Ectodermal cell (in vitro differentiated cells): Measurements from ENCODE around the gene PPIL3.
A peak's percentile ranks its signal among the peaks of the same experiment; 100 is the strongest.
"Not testable (repeated sequence)": the region's sequence is repeated elsewhere in the genome, so short reads cannot be mapped to it uniquely, and the experiment has no call there.

Experiments
- H3K27ac ChIP-seq: 2 replicates; pipeline ENCODE4 v1.7.0; 2013; ENCODE audit warnings: mild to moderate bottlenecking, low read depth, low read length; ENCODE audit not compliant: insufficient read depth, poor library complexity, severe bottlenecking
- H3K27me3 ChIP-seq: 2 replicates; pipeline ENCODE4 v1.7.0; 2013; ENCODE audit warnings: mild to moderate bottlenecking, low read length; ENCODE audit not compliant: insufficient read depth, control insufficient read depth, poor library complexity, severe bottlenecking
- H3K36me3 ChIP-seq: one replicate; pipeline ENCODE4 v1.7.0; 2013; ENCODE audit warnings: low read length; ENCODE audit not compliant: control insufficient read depth, insufficient read depth
- H3K4me1 ChIP-seq: one replicate; pipeline ENCODE4 v1.7.0; 2013; ENCODE audit warnings: low read length; ENCODE audit not compliant: control insufficient read depth, insufficient read depth
- H3K4me3 ChIP-seq: 2 replicates; pipeline ENCODE4 v1.7.0; 2013; ENCODE audit warnings: low read depth, low read length, control low read depth; ENCODE audit not compliant: insufficient read depth
- H3K9me3 ChIP-seq: 2 replicates; pipeline ENCODE4 v1.7.0; 2013; ENCODE audit warnings: mild to moderate bottlenecking, low read length, moderate library complexity; ENCODE audit not compliant: control insufficient read depth
- WGBS, 2 experiments: methylation state at CpG; one replicate each; pipeline ENCODE4 v1.1.7; 2013; ENCODE audit warnings: missing lambda C conversion rate in 2 of 2; 5-methylcytosine and 5-hydroxymethylcytosine counted together

Gene PPIL3

DNA sequence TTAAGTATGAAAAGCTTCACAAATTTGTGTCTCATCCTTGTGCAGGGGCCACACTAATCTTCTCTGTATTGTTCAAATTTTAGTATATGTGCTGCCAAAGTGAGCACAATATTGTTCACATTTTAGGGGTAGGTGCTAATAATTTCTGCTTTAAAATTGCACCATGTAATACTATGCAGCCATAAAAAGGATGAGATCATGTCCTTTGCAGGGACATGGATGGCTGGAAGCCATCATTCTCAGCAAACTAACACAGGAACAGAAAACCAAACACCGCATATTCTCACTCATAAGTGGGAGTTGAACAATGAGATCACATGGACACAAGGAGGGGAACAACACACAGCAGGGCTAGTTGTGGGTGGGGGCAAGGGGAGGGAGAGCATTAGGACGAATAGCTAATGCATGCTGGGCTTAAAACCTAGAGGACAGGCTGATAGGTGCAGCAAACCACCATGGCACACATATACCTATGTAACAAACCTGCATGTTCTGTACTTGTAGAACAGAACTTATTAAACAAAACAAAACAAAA lies 7.1 kb downstream of the PPIL3 start:
- not testable (repeated sequence) for H3K4me3 ChIP-seq, H3K27me3 ChIP-seq, H3K9me3 ChIP-seq, H3K27ac ChIP-seq, H3K4me1 ChIP-seq
- H3K36me3 ChIP-seq = peaks cover 10% of the 10 kb centered on the region
- WGBS, 2 experiments = 76 to 90% methylated on average over 2 of the region's 2 CpGs

DNA sequence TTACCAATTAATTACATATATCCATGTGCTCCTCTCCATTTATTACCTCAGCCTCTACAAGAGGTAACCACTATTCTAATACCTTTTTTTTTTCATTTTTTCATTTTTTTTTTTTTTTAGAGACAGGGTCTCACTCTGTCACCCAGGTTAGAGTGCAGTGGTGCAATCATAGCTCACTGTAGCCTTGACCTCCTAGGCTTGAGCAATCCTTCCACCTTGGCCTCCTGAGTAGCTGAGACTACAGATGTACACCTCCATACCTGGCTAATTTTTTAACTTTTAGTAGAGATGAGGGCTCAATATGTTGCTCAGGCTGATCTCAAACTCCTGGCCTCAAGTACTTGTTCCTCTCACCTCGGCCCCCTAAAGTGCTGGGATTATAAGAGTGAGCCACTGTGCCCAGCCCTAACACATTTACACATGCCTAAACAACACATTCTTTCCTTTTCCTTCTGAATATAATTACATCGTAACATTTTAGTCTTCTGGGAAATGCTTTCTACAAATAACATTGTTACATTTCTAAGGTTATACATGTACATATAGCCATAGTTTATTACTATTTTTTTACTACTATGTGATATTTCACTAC lies 10.5 kb downstream of the PPIL3 start:
- H3K4me1 ChIP-seq = no peaks in the 10 kb centered on the region
- no peaks in the 10 kb centered on the region for H3K27me3 ChIP-seq
- H3K9me3 ChIP-seq = no peaks in the 10 kb centered on the region
- no peak overlapping the region for H3K27ac ChIP-seq
- WGBS, 2 experiments = 95 to 100% methylated on average over 2 of the region's 2 CpGs
- H3K4me3 ChIP-seq = no peak overlapping the region
- H3K36me3 ChIP-seq = peaks cover 27% of the 10 kb centered on the region

DNA sequence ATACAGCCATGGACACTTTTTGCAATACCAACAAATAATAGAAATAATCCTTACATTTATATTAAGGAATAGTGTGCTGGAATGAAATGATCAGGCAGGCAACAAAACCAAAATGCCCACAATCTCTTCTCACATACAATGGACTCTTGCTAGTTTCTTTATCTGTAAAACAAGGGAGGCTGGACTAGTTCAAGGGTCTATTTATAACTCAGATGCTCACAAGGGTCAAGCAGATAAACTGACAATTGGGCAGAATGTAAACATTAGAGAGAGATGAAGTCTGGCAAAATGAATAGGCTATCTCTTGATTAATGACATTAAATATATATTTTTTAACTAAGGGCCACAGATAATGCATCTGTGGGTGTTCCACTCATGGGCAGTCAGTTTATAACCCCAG lies 11.4 kb downstream of the PPIL3 start:
- H3K4me3 ChIP-seq = no peak overlapping the region
- H3K4me1 ChIP-seq = no peaks in the 10 kb centered on the region
- H3K36me3 ChIP-seq = peaks cover 27% of the 10 kb centered on the region
- no peak overlapping the region for H3K27ac ChIP-seq
- no peaks in the 10 kb centered on the region for H3K9me3 ChIP-seq
- H3K27me3 ChIP-seq = no peaks in the 10 kb centered on the region

DNA sequence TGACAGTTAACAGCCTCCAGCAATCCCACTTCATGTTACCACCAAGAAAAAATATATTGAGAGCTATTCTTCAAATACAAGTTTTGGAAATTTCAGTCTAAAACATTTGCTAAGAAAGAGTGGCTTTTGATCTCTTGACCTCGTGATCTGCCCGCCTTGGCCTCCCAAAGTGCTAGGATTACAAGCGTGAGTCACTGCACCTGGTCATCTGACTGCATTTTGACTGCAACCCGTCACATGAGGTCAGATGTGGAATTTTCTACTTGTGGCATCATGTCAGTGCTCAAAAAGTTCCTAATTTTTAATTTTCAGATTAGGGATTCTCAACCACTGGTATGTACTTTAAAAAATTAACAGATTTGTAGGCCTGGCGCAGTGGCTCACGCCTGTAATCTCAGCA lies 15.3 kb downstream of the PPIL3 start:
- no peak overlapping the region for H3K4me3 ChIP-seq
- no peaks in the 10 kb centered on the region for H3K27me3 ChIP-seq
- peaks cover 29% of the 10 kb centered on the region for H3K36me3 ChIP-seq
- H3K4me1 ChIP-seq = no peaks in the 10 kb centered on the region
- WGBS, 2 experiments = 93 to 94% methylated on average over 6 of the region's 6 CpGs
- H3K9me3 ChIP-seq = no peaks in the 10 kb centered on the region
- H3K27ac ChIP-seq = no peak overlapping the region

DNA sequence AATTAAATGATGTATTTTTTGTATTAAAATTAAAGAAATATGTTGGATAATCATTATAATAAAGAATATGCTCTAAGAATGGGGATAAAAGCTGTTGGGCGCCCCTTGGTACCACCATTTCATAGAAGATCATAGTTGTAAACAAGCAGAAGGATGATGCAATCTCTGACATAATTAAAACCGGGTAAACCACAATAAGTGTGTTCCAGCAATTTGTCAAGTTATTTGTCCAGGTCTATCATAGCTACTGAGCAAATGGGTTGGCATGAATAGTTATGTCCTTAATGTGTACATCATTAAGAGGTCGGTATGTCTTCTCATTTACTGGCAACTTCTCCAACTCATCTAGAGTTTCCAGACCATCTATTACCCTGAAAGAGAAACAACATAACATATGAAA lies 17.7 kb downstream of the PPIL3 start:
- 91 to 97% methylated on average over 3 of the region's 3 CpGs for WGBS, 2 experiments
- no peaks in the 10 kb centered on the region for H3K4me1 ChIP-seq
- no peaks in the 10 kb centered on the region for H3K9me3 ChIP-seq
- no peak overlapping the region for H3K27ac ChIP-seq
- no peak overlapping the region for H3K4me3 ChIP-seq
- no peaks in the 10 kb centered on the region for H3K27me3 ChIP-seq
- peaks cover 21% of the 10 kb centered on the region for H3K36me3 ChIP-seq

DNA sequence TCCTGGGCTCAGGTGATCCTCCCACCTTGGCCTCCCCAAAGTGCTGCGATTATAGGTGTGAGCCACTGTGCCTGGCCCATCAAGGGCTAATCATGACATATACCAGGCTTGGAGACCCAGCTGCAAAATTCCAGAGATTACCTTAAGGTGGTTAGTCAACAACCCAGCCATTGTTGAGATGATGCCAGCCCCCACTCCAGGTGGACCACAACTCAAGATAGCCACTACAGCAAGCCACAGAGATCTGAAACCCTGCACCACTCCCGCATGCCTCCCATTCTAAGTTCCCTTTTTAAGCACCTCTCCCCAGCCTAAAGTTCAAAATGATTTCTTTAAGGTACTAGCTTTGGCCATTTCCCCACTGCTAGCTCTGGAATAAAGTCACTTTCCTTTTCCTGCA lies 19.9 kb downstream of the PPIL3 start:
- Histone ChIP-seq H3K9me3 (no peaks in the 10 kb centered on the region), H3K36me3 (peaks cover 9% of the 10 kb centered on the region), H3K4me1 (no peaks in the 10 kb centered on the region), H3K4me3 (no peak overlapping the region), H3K27ac (no peak overlapping the region), H3K27me3 (no peaks in the 10 kb centered on the region)
- 95 to 97% methylated on average over 2 of the region's 2 CpGs for WGBS, 2 experiments

DNA sequence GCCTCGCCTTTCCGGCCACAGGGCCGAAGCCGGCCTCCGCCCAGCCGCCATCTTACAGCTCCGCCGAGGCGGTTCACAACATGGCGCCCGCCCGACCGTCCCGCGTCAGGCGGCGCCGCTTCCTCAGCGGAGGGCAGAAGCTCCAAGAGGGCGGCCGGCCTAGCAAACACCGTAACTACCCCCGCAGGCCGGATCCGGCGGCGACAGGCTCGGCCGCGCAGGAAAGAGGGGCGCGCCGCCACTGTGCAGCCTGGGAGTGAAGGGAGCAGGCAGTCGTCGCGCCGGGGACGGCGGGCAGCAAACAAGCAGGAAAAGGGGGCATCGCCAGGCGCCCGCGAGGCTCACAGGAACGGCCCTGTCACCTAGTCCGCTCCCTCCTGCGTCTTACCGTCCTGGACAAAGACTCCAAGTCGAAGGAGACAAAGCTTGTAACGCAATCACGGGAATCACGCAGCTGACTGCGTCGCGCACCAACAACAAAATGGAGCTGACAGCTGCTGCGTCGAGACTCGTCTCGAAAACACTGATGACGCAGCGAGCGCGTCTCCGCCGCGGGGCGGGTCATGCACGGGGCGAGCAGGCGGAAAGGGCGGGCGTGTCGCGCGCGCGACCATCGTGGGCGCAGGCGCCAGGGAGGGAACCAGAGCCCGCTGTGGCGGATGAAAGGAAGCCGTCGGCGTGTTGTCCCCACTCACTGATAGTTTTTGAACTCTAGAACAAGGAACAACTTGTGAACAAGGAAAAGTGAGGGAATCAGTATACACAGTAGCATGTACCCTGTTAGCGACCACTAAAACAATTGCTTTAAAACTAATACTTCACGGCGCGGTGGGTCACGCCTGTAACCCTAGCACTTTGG lies 24.5 kb downstream of the PPIL3 start, which contains the start of gene CLK1:
Gene CLK1 (minus strand): TSS at position 483 of the 859 bp plus-strand sequence. CDS start 2,796 bp downstream, outside the sequence.
- WGBS, 2 experiments = 3% methylated on average over 89 of the region's 89 CpGs

DNA sequence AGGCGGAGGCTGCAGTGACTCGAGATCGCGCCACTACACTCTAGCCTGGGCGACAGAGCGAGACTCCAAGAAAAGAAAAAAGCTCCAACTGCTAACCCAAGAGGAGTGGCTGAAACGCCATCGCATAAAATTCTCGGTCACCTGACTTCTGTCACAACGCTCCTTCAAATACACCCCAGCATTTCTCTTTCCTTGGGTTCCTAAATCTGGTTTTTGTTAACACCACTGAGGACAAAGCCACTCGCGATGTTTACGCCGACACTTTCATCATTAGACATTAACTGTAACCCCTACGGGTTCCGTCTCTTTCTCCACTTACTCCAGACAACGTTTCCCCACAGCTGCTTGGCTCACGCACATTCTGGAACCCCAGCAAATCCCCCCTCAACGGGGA lies 25.1 kb downstream of the PPIL3 start:
- 0% methylated on average over 19 of the region's 19 CpGs for WGBS, 2 experiments
- peak overlapping the region; percentile 97 for H3K27ac ChIP-seq
- H3K27me3 ChIP-seq = no peaks in the 10 kb centered on the region
- H3K9me3 ChIP-seq = no peaks in the 10 kb centered on the region
- peak overlapping the region; percentile 99 for H3K4me3 ChIP-seq
- H3K36me3 ChIP-seq = peaks cover 11% of the 10 kb centered on the region
- no peaks in the 10 kb centered on the region for H3K4me1 ChIP-seq

More for the DNA sequence above, 24.5 kb downstream of the PPIL3 start, which contains the start of gene CLK1:
- Histone ChIP-seq H3K36me3 (peaks cover 8% of the 10 kb centered on the region), H3K9me3 (no peaks in the 10 kb centered on the region), H3K4me3 (peak within 1 kb of the TSS; percentile 99), H3K4me1 (no peaks in the 10 kb centered on the region), H3K27ac (peak within 1 kb of the TSS; percentile 97), H3K27me3 (no peaks in the 10 kb centered on the region)

DNA sequence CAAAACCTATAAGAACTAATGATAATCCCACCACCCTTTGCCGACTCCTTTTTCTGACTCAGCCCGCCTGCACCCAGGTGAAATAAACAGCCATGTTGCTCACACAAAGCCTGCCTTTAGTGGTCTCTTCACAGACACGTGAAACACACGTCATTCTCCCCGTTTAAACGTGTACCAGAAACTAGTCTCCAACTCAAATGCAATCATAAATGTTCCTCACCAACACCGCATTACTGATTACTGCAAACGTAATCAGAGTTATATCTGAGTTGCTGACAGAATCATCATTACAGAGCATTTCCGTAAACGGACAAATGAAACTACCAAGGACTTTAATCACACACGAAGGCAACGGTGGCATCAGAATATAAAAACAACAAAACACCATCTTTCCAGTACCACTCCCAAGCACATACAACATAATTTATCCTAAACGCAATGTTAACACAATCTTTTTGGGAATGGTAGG lies 26.3 kb downstream of the PPIL3 start:
- no peaks in the 10 kb centered on the region for H3K9me3 ChIP-seq
- H3K27ac ChIP-seq = no peak overlapping the region
- H3K4me1 ChIP-seq = no peaks in the 10 kb centered on the region
- 1% methylated on average over 13 of the region's 13 CpGs for WGBS, 2 experiments
- peaks cover 23% of the 10 kb centered on the region for H3K36me3 ChIP-seq
- no peaks in the 10 kb centered on the region for H3K27me3 ChIP-seq
- peak overlapping the region; percentile 99 for H3K4me3 ChIP-seq

DNA sequence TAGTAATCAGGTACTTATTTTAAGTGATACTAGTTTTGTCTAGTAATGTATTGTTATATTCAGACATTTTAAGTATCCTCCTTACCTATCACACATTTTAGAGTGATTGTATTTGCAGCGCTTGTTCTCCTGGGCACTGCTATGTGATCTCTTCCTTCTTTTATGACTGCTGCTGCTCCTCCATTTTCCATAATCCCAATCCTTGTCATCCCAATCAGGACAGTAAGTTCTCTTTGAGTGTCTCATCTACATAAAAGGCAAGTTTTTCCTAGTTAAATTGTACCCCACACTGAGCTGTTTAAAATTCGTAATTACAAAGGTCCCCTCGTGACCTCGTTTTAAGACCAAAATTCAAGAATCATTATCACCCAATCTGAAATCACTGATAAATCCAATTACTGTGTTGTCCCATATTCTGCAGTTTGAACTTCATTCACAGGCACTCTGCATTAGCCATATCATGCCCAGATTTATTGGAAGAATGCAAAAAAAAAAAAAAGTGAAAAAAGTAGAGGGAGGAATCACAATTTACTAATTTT lies 27.2 kb downstream of the PPIL3 start:
- Histone ChIP-seq H3K27ac (no peak overlapping the region), H3K36me3 (peaks cover 32% of the 10 kb centered on the region), H3K4me1 (no peaks in the 10 kb centered on the region), H3K4me3 (peak overlapping the region; percentile 99), H3K9me3 (no peaks in the 10 kb centered on the region), H3K27me3 (no peaks in the 10 kb centered on the region)
- WGBS, 2 experiments = 54 to 57% methylated on average over 4 of the region's 4 CpGs
